Panc1 (cell line): Measurements from ENCODE around the gene SAT2.

Experiments used
- POLR2AphosphoS5 ChIP-seq: IDR thresholded peaks from 2 replicates; pipeline ENCODE4 v1.6.1; 2012; ENCODE audit warnings: mild to moderate bottlenecking, low read depth, low read length, moderate library complexity
- TF ChIP-seq, protein P1 (sequence below): fragments of 450-650 bp; IDR thresholded peaks from 2 replicates; pipeline ENCODE4 v1.5.1; 2017; ENCODE audit warnings: mild to moderate bottlenecking
- TF ChIP-seq, protein P2 (sequence below), 2 experiments: IDR thresholded peaks; 2 replicates each; pipeline ENCODE4 v1.6.1; 2011 to 2012; ENCODE audit warnings: low read depth in 2 of 2, control low read depth in 1 of 2, low read length in 1 of 2, mild to moderate bottlenecking in 1 of 2, moderate library complexity in 1 of 2; ENCODE audit not compliant: insufficient read depth in 1 of 2

DNA sequence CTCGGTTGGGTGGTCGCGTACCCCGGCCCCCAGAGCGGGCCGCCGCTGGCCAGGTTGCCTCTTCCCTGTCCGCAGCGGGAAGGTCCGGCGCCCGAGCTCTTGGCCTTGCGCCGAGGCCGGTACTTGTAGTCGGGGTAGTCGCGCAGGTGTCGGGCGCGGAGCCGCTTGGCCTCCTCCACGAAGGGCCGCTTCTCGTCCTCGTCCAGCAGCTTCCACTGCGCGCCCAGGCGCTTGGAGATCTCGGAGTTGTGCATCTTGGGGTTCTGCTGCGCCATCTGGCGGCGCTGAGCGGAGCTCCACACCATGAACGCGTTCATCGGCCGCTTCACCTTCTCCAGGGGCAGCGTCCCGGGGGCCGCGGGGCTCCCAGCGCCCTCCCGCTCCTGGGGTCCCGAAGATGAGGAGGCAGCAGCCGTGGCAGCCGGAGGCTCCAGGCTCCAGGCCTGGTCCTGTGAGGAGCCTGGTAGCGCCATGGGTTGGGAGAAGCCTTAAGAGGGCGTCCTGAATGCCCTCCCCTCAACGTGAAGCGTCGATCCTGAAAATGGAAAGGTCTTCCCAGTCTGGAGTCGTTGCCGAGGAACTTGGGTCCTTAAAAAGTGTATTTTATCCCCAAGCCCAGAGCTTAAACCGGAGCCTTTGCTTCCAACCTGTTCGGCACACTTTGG is 38.3 kb downstream of the SAT2 start:
- TF ChIP-seq, protein P1, sequence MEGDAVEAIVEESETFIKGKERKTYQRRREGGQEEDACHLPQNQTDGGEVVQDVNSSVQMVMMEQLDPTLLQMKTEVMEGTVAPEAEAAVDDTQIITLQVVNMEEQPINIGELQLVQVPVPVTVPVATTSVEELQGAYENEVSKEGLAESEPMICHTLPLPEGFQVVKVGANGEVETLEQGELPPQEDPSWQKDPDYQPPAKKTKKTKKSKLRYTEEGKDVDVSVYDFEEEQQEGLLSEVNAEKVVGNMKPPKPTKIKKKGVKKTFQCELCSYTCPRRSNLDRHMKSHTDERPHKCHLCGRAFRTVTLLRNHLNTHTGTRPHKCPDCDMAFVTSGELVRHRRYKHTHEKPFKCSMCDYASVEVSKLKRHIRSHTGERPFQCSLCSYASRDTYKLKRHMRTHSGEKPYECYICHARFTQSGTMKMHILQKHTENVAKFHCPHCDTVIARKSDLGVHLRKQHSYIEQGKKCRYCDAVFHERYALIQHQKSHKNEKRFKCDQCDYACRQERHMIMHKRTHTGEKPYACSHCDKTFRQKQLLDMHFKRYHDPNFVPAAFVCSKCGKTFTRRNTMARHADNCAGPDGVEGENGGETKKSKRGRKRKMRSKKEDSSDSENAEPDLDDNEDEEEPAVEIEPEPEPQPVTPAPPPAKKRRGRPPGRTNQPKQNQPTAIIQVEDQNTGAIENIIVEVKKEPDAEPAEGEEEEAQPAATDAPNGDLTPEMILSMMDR: peak; percentile 79; the same call in 1 of the 2 replicates
- peak; percentile 9; the same call in 1 of the 2 replicates for TF ChIP-seq POLR2AphosphoS5
- TF ChIP-seq, protein P2, sequence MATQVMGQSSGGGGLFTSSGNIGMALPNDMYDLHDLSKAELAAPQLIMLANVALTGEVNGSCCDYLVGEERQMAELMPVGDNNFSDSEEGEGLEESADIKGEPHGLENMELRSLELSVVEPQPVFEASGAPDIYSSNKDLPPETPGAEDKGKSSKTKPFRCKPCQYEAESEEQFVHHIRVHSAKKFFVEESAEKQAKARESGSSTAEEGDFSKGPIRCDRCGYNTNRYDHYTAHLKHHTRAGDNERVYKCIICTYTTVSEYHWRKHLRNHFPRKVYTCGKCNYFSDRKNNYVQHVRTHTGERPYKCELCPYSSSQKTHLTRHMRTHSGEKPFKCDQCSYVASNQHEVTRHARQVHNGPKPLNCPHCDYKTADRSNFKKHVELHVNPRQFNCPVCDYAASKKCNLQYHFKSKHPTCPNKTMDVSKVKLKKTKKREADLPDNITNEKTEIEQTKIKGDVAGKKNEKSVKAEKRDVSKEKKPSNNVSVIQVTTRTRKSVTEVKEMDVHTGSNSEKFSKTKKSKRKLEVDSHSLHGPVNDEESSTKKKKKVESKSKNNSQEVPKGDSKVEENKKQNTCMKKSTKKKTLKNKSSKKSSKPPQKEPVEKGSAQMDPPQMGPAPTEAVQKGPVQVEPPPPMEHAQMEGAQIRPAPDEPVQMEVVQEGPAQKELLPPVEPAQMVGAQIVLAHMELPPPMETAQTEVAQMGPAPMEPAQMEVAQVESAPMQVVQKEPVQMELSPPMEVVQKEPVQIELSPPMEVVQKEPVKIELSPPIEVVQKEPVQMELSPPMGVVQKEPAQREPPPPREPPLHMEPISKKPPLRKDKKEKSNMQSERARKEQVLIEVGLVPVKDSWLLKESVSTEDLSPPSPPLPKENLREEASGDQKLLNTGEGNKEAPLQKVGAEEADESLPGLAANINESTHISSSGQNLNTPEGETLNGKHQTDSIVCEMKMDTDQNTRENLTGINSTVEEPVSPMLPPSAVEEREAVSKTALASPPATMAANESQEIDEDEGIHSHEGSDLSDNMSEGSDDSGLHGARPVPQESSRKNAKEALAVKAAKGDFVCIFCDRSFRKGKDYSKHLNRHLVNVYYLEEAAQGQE (IDR thresholded peaks at IDR 0.05; ENCODE audit: insufficient read depth in 1 of 2, low read depth in 2 of 2, low read length in 1 of 2): no peak
